Neural progenitor cell (in vitro differentiated cells): ENCODE measurements around the gene OPRL1.

Experiments
- CTCF ChIP-seq: fragments of 200-600 bp; sonication (generic); IDR thresholded peaks from 2 replicates; pipeline ENCODE4 v1.5.1; 2017; ENCODE audit warnings: antibody characterized with exemption, mild to moderate bottlenecking
- EZH2 ChIP-seq: fragments of 200-600 bp; sonication (generic); IDR thresholded peaks from 2 replicates; pipeline ENCODE4 v1.6.1; 2017; ENCODE audit warnings: antibody characterized with exemption, mild to moderate bottlenecking, moderate library complexity

- peak; percentile 65 for TF ChIP-seq CTCF
- no peak for TF ChIP-seq EZH2
These were observed 3.5 kb downstream of the OPRL1 start for GRCh38 chr20:64083378-64083803.
